GM21737 (cell line): ENCODE data around the gene SLC35B3.
"Not testable (repeated sequence)": the region's sequence is repeated elsewhere in the genome, so short reads cannot be mapped to it uniquely, and the experiment has no call there.

Experiments
- ATAC-seq: cut with Tn5 transposase; IDR thresholded peaks from one replicate; pipeline ENCODE4 v1.9.1; 2021; ENCODE audit warnings: mild to moderate bottlenecking, moderate library complexity; ENCODE audit not compliant: unreplicated experiment

Gene SLC35B3

GRCh38 chr6:8435093-8435844, at the start of gene SLC35B3:
Gene SLC35B3 (minus strand): TSS chr6:8435545.
- peak; percentile 98 for ATAC-seq

DNA sequence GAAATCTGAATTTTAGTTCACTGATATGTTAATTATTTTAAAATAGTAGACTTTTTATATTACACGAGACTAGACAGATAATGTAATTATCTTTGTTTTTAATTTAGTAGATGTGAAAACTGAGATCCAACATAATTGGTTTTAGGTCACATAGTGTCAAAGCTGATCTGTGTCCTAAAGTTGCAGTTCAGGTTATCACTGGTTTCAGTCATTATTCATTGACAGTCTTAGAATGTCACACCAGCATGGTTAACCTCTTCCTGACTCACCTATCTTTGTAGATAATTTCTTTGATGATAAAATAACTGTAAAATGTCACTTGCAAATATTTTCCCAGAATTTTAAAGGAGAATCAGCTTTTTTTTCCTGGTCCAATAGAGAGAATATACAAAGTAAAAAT, 48.3 kb upstream of the SLC35B3 start:
- ATAC-seq, result no peak

DNA sequence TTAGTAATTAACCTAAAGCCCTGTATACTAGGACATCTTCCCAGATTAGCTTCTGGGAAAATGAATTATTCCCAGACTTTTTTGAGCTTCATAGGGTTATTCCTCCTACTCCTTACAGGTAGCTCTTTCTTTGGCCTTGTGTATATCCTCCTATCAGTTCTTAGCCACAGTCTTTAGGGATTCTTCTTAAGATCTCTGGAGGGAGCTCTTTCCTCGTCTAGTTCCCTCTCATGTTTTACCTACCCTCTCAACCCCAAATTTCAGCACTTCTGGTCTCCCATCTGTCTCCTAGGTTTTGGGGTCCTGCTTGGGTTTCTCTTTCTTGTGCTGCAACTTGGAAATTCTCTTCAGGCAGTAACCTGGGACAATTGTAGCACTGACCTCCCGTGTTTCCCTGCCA, 46.4 kb upstream of the SLC35B3 start:
- peak; percentile 88 for ATAC-seq

DNA sequence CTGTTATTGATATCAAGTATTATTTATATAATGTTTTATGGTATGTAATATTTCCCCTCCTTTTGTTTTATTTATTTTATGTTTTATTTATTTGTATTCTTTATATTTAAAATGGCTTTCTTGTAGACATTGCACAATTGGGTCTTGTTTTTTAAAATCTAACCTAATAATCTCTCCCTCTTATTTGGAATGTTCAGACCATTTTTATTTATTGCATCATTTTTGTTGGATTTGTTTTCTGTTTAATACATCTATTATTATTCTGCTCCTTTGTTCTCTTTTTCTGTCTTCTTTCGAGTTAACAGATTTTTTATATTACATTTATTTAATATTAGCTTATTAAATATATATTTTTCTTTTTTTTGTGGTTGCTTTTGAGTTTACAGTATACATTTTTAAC, 43.1 kb upstream of the SLC35B3 start:
- no peak for ATAC-seq

DNA sequence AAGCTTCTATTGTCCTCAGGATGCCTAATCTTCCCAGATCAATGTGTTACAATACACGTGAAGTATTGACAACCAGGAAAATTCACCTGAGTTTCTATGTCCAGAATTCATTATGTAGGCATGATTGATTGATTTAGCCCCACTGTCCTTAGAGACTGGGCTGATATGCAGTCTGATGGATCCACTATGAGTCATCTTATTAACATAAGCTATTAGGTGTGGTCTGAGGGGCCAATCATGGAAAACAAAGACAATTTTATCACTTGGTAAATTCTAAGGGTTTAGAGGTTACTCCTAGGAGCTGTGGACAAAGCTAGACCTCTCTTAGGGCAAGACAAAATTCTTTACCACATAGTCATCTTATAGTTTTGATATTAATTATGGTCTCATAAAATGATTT, 41.3 kb upstream of the SLC35B3 start:
- no peak for ATAC-seq

GRCh38 chr6:8468552-8469356, 33.4 kb upstream of the SLC35B3 start:
- no peak for ATAC-seq

- ATAC-seq, result no peak
Measured at GRCh38 chr6:8462694-8463093, 27.3 kb upstream of the SLC35B3 start.

DNA sequence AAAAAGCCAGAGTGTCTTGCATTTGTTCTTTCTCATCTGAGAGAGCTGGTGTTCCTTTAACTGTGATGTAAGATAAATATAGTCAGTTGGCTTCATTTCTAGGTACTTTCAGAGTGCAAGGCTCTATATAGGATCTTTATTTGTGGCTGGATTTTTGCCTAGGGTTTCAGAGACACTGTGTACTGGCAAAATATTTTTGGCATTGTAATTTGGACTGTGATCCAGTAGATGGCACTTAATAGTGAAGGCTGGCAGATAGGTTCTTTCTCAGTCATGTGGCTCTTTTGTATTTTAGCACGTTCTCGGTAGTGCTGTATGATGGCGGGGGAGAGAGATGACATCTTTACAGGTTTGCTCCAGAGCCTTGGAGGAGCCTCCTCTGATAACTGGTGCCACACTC, 26.8 kb upstream of the SLC35B3 start:
- no peak for ATAC-seq

DNA sequence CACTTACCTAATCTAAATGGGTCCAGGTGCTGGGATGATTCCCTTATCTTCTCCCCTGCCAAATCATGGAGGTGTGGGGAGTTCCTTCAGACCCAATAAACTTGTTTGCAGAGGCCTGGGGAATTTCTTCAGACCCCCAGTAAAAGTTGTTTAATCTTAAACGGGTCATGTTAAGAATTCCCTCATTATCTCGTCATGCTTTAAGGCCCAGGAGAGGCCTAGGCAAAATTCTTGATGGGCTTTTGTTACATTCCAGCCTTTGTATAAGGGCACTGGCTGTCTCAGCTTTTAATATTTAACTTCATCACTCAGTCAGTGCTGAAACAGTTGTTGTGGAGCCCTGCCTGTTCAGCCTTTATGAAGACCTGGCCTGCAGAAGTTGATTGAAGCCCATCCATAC, 11.0 kb upstream of the SLC35B3 start:
- ATAC-seq, result no peak

GRCh38 chr6:8445930-8446329, 10.6 kb upstream of the SLC35B3 start:
- not testable (repeated sequence) for ATAC-seq

DNA sequence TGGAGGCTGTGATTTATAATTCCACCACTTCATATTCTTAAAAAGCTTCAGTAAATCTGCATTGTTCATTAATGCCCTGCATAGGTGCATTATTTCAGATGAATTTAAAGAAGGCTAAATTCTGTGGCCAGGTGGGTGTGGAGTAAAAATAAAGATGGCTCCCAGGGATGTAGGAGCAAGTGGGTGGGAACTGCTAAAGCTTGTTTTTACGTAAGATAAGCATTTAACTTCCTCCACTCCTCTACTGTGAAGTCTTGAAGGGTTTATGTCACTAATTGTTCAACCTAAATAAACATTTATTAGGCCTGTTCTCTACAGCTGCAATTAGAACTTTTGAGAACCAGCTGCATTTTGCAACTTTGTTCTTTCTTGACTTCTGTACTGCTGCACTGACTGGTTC, 6.8 kb upstream of the SLC35B3 start:
- ATAC-seq, result no peak

DNA sequence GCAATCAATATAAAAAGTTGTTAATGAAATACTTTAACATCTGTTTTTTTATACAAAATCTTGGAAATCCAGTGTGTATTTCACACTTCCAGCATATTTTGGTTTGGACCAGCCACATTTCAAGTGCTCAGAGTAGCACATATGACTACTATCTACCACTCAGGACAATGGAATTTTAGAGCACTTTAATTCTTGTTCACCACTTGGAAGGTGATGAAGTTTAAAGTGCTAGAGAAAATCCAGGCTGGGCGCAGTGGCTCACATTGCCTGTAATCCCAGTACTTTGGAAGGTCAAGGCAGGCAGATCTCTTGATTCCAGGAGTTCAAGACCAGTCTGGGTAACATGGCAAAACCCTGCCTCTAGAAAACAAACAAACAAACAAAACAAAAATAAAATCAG, 6.1 kb upstream of the SLC35B3 start:
- no peak for ATAC-seq

- no peak for ATAC-seq
Measured at GRCh38 chr6:8439601-8440268, 4.4 kb upstream of the SLC35B3 start.

- no peak for ATAC-seq
Measured at GRCh38 chr6:8437813-8438212, 2.5 kb upstream of the SLC35B3 start.

GRCh38 chr6:8436966-8437365, 1.6 kb upstream of the SLC35B3 start:
- ATAC-seq, result no peak

DNA sequence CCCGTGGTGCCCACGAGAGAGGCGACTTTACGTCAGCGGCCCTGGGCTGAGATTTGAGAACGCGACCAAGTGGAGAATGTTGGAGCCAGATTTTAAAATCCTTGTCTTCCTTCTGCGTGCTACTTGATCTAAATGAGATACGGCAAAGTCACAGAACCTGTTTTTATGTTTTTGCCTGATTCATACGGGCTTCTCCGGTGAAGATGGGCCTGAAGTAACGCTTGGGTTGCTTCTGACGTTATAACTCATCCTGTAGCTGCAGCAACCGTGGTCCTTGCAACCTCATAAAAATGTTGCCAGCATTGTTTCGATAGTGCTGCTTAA, 462 bp upstream of the SLC35B3 start:
- no peak for ATAC-seq

DNA sequence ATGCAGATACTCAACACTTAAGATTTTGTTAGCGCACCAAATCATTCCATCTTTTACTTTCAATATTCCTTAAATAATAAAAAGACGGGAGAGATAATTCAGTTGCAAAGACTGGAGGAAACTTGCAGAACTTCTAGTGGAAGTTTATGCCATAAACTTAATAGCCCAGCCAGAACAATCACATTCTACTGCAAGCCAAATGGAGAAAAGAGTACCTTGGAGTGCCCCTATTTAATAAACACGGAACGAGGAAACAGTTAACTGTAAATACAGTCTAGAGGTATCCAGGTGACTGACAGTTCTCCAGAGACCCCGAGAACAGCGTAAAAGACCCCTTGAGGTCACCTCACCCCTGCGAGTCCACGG, 635 bp downstream of the SLC35B3 start:
- peak; percentile 11 for ATAC-seq

- ATAC-seq, result no peak
Measured at GRCh38 chr6:8432614-8433013, 2.7 kb downstream of the SLC35B3 start.

DNA sequence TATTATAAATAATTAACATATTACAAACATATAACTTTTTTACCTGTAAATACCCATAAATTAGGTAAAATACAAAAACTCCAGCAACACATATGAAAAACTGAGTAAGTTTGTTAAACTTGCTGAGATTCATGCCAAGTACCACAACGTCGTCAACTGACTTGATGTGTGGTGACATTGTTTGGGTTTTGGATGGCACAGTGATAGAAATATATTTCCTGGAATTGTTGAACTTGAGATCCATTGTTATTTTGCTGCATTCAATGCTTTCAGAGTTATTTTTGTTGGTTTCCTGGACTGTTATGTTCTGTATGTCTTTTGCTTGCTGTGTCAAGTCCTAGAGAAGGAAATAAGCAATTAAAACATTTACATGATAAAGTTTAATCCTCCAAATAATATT, 5.5 kb downstream of the SLC35B3 start:
- no peak for ATAC-seq

- ATAC-seq, result not testable (repeated sequence)
Measured at GRCh38 chr6:8426544-8426943, 8.8 kb downstream of the SLC35B3 start.

DNA sequence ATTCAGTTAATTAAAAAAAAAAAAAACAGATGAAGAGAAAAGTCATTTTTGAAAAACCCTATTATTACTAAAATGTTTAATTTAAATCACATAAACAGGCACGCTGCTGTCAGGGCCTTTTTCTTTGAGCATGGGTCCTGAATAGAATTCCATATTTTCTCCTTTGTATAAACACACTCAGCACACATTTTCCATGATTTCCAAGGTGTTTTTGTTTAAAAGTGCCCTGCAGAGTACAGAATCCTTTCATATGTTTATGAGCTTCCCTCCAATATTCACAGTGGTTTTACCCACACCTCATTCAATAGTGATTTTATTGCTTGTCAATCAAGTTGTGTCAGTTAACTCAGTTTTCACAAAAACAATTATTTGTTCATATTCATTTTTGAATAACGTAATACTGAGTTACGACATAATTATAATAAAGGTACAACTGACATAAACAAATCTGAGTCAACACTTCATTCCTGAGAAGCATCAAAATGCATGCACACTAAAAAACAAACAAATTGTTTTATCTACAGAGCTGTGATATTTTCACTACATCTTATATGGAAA, 15.2 kb downstream of the SLC35B3 start:
- no peak for ATAC-seq

GRCh38 chr6:8415913-8416312, 19.4 kb downstream of the SLC35B3 start:
- no peak for ATAC-seq
